T-helper 22 cell (primary cell): Measurements from ENCODE around the gene DDX17.
"Not testable (repeated sequence)": the region's sequence is repeated elsewhere in the genome, so short reads cannot be mapped to it uniquely, and the experiment has no call there.

ENCODE experiments used
- DNase-seq: peaks from one replicate; pipeline ENCODE4 v3.0.0-alpha.2; 2020; ENCODE audit warnings: low read depth

Gene DDX17

DNA sequence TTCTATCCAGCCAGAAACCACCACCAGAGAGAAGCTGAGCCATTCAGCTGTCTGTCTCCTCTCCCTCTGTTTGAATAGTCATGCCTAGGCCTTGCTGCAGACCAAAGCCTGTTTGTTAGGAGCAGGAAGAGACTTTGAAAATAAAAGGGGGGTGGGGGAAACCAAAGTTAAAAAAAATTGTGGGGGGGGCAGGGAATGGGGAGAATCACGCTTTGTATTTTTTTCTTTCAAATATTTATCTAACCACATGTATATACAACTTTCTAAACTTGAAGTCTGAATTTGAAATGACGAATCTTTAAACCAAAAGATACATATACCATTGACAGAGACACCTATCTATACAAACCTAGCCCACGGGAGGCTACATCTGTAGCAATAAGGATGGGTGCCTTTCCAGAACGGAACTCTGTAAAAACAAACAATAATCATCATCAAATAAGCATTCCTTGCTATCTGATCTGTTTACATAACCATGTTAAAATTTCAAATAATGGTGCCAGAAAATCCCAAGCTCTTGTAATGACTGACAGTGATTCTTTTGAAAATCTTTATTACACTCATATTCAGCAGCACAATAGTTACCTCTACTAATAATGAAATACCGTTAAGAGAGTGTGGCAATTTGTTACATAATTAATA, 14.3 kb downstream of the DDX17 start:
- DNase-seq: no peak

DNA sequence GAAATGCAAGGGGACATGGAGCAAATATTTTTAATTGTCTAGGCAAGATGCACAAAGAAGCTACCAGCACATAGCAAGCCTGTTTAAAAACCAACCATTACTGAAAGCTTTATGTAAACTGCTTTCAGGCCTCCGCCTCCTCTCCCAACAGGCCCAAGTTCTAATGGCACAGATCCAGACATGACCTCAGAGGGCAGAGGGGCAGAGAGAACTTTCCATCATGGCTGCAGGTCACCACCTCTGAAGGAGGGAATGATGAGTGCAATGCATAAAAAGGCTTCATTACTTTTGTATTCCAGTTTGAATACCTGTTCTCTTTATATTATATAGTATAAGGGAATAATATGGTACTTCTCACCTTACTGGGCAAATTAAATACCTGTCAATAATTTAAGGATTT, 15.2 kb downstream of the DDX17 start:
- no peak for DNase-seq

DNA sequence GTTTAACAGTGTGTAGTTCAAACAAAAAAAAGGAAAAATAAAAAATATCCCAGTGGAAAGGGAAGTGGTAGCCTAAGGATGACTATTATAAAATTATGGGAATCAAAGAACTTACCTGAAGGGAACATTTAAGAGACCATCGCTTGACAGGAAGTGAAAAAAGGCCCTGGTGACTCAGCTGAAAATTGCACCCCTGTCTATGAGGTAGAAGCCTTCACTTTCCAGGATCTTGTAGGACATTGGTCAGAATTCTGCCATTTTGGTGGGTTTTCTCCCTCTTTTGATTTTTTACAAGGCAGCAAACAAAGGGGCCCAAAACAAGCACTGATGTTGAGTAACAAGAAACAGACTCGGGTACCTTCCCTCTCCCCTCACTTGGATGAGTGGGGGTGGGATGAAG, 15.6 kb downstream of the DDX17 start:
- no peak for DNase-seq

DNA sequence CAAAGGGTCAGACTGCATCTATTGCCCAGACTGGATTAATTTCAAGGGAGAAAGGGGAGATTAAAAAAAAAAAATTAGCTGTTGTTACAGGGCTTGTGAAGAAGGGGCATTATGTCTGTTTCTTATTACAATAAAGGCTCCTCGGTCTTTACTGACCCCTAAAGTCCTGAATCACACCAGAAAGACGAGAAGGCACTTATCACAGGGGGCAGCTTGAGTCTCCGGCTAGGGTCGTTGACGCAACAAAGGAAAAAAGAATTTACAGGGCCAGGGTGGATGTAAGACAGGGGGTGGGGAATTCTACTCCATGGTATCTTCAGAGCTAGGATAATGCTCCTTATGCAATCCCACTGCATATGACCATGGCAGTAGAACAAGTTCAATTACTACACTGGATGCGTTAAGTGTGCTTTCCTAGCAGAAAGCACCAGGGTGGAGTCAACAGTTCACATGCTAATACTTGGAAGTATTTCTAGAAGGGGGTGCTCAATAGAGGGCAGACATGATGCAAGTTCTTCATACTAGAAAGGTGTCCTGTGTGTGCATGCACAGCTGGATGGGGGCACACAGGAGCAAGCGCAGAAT, 16.5 kb downstream of the DDX17 start:
- DNase-seq: no peak

DNA sequence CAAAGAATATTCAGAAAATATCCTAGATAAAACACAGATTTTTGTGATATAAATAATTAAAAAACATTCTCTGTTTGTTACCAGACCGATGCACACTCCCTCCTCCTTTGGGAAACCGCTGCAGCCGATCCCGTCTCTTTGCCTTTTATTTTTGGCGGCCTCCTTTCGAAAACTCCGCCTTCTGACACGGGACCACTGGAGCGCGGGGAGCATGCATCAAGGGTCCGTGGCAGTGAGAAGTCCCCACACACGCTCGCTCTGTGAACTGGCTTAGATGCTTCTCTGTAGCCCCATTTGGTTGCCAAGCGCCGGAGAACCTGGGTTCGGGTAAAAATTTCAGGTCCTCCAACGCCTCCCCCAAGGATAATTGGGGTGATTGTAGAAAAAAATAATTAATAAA, 17.0 kb downstream of the DDX17 start:
- DNase-seq: no peak

DNA sequence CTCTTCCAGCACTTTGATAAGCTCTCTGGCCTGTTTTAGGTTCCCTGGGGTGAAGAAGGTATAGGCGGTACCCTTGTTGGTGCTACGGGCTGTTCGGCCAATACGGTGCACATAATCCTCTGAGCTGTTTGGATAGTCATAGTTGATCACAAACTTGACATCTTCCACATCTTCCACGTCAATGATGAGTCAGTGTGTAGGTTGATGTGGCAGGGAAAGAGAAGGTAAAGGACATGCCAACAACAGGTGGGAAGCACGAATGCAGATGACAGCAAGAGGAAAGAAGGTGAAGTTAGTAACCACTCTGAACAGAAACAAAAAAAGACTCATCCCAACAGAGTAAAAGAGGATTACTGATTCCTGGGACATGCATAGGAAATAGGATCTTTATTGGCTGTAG, 18.2 kb downstream of the DDX17 start:
- no peak for DNase-seq

DNA sequence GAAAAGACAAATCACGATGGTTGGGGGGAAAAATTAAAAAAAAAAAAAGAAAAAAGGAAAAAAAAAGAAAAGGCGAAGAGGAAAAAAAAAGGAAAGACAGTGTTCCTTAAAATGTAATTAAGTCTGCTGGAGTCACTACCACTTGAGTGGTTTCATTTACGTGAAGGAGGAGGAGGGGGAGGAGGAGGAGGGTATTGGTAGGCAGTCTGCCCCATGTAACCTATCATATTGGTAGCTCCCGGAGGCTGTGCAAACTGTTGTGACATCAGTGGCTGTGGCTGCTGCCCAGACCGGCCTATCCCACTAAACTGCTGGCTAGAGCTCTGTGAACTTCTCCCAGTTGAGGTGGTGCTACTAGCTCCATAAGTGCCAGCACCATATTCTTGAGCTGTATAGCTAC, 20.3 kb downstream of the DDX17 start:
- no peak for DNase-seq

DNA sequence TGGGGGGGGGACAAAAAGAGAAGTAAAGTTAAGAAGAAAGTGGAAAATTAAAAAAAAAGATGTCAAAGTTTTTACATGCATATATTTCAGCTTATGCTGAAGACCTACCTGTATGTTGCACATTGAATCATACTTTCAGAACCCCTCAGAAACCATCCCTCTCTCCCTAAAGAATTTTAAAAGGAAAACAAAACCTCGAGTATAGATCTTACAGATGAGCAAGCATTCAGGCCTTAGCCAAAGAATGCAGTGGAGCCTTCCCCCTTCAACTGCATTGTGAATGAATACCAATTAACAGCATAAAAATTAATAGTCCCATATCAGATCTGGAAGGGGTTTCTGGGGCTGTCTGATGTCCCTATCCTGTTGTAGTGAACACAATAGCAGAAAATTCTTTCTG, 21.9 kb downstream of the DDX17 start:
- DNase-seq: no peak

DNA sequence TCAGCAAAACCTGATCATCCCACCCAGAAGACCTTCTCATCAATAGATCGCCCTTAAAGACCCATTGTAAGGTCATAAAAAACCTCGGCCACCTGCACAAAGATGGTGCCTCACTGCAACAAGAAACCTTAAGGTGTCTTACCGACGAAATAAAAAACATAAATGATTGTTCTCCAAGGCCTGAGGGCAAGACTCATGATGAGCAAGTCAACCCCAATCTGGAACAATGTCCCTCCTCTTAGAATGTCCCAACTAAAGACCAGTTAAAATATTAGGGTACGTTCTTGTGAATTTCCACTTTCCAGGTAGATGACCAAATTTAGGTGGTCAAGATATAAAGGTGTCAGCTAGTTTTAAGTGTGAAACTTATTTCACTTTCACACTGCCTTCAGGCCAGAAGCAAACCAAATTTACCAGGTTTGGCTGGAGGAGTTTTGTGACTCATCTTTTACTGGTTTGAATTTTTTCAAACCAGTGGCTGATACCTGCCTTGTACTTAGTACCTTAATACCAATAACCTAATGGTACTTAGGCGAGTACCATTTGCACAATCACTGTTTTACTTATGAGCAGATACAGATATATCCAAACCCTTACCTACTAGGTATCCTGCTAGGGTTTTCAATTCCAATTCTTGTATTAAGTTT, 23.3 kb downstream of the DDX17 start:
- DNase-seq: no peak

DNA sequence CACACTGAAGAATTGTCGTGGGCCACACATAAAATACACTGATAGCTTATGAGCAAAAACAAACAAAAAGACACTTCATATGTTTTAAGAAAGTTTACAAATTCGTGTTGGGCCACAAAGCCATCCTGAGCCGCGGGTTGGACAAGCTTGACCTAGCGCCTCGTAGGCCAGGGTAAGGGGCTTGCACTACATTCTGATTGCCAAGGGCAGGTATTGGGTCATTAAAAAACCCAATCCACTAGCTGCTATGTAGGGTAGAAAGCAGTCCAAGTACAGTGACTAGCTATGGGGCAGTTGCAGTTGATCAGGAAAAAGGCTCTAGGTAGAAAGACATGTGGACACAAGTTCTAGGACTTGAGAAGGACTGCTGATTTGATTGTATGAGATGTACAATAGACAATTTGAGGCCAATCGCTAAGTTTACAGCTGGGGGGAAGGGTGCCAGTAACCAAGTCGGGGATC, 24.2 kb downstream of the DDX17 start:
- DNase-seq: no peak

DNA sequence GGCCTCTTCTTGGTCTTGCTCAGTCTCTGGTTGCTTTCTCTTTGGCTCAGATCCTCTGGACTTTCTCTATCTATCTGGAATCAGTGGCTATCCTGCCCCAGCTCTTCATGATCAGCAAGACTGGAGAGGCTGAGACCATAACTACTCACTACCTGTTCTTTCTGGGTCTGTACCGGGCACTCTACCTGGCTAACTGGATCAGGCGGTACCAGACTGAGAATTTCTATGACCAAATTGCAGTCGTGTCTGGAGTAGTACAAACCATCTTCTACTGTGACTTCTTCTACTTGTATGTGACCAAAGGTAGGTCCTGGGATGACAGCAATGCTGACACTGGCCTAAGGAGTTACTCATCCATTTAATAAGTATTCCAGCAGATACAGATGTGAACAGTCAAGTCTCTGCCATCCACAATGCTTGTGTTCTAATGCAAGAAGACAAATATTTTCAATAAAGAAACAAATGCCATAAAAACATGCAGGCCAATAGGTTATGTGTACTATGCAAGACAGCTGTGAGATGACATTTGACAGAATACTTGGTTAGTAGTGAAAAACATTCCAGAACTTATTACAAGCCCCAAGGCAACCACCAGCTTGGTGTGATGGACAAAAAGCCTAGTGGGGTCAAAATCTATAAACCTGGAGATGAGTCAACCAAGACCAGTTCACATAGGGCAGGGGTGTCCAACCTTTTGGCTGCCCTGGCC, 24.8 kb downstream of the DDX17 start:
- no peak for DNase-seq

DNA sequence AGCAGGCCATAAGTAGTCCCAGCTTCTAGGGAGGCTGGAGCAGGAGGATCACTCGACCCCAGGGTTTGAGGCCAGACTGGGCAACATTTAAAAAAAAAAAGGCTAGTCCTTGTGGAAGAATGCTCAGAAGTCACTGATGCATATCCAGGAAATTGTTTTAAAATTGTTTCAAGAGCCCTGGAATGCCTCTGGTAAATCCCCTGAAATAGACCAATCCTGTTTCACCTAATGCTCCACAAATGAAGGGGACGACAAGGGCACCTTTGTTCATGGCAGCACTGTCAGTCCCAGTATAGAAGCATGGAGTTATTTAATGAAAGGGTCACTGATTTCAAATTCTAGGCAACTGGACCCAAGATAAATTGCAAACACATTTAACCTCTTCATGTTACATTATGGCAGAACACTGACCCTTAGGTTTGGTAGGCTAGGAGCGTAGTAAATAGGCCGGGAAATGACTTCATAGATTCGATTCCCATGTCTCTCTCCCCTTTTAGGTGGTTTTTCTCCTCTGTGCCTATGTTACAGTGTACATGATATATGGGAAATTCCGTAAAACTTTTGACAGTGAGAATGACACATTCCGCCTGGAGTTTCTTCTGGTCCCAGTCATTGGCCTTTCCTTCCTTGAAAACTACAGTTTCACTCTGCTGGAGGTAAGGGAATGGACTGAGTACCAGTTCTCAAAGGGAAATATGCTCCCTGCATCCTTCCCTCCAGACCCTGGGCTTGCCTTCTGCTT, 26.8 kb downstream of the DDX17 start:
- no peak for DNase-seq

DNA sequence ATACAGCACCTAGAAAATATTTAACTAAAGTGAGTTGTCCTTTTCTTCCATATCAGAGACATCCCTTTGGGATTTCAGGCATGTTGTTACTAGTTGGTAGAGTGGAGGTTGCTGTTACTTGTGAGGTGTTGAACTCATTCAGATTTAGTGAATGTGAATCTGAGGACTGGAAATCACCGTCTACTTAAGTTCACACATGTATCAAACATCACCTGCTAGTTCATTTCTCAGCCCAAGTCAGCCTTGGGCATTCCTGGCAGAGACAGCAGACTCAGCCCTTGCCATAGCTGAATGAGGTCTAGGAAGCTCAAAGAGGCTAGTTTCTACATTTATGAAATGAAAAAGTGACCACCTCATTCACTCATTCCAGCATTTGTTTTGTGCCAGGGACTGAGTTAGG, 28.5 kb downstream of the DDX17 start:
- no peak for DNase-seq

DNA sequence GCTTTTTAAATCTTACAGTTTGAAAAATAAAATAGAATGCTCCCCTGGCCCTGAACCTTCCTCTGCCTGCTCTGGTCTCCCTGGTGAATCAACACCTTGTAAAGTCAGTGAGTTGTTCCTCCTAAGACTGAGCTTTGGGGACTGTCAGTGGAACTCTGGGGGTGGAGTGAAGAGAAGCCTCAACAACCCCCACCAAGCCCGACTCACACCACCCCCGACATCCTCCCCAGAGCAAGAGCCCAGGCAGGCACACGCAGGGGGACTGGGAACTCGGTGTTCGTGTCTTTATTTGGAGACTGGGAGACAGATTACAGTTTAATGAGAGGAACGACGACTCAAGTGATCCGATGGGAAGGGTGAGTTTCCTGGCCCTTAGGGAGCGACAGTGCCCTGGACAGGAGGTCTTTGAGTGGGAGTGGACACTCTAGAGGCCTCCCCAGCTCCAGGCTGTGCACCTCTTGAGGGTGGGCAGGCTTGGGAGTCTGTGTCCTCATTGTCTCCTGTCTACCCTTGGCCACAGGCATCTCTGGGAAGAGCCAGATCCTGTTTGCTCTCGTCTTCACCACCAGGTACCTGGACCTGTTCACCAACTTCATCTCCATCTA, 32.0 kb downstream of the DDX17 start:
- DNase-seq: no peak

DNA sequence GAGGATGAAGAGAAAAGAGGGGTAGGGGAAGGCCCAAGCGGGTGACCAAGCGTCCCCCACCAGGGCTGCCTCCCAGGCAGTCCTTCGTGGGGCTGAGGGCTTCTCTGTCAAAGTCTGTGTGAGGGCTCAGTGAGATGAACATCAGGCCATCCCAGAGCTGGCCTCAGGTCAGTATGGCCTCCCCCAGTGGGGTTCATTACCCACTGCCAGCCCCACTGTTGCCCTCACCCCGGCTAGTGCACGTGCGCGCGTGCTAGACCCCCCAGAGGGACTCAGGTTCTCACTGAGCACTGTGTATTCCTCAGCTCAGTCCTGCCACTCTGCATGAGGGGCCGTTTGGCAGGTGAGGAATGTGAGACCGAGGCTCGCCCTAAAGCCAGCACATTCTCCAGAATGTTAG, 34.9 kb downstream of the DDX17 start:
- DNase-seq: no peak

DNA sequence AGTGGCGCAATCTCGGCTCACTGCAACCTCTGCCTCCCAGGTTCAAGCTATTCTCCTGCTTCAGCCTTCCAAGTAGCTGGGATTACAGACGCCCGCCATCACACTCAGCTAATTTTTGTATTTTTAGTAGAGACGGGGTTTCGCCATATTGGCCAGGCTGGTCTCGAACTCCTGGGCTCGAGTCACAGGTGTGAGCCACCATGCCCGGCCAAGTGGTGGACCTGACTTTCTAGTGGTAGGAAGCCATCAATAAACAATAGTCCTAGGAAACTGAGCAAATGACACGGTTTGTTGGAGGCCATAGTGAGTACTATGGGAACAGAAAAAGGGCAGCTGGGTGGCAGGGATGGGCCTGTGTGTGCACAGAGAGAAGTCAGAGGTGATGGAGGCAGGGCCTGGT, 35.9 kb downstream of the DDX17 start:
- DNase-seq: not testable (repeated sequence)

DNA sequence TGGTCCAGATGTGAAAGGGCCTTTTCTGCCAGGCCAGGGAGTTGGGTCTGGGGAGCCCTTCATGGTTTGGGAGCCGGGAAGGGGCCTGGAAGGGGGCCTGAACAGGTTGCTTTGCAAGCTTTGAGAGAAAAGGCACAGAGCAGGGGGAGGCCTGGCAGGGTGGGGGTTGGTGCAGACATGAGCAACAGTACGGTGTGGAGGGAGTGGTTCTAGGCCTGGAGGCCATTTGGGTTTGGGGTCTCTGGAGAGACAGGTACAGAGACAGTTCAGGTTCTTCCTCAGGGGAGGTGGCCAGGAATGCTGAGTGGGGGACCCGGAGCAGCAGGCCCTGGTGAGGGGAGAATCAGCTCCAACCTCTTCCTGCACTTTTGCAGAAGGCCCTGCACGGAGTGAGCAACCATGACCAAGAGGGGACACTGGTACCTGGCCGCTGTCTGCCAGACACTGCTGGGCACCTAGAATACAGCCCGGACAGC, 36.8 kb downstream of the DDX17 start:
- DNase-seq: no peak

DNA sequence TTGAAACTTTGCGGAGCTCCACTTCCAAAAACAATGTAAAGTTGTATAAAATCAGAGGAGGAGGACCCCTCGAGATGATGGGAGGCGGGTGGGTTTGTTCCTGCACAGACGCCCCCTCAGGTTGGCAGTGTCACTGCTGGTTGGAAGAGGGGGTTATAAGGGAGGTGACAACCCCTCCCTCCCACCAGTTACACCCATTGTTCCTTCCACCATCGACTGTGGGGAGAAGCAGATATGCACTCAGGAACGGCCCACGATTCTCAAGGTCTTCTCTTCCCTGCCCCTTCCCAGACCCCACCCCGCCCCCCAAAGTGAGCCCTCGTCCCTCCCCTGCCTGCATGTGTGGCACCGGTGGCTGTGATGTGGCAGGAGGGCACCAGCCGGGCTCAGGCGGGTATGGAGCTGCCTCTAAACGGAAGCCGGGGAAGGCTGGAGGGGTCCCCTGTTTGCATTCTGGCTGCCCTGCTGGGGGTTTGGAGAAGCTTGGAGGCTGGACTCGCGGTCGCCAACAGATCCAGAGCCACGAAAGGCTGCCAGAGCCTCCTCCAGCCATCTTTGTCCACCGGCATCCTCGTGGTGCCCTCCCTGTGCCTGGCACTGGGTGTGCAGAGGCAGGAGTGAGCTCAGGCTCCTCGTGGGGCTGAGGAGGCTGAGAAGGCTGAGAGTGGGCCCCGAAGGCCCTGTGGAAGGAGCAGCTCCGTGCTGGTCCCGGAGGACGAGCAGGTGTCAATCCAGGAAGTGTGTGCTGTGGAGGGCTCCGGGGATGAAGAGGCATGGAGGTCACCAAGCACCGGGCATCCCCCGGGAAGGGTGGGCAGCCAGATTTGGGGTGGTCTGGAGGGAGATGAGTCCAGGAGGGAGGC, 37.4 kb downstream of the DDX17 start:
- no peak for DNase-seq

DNA sequence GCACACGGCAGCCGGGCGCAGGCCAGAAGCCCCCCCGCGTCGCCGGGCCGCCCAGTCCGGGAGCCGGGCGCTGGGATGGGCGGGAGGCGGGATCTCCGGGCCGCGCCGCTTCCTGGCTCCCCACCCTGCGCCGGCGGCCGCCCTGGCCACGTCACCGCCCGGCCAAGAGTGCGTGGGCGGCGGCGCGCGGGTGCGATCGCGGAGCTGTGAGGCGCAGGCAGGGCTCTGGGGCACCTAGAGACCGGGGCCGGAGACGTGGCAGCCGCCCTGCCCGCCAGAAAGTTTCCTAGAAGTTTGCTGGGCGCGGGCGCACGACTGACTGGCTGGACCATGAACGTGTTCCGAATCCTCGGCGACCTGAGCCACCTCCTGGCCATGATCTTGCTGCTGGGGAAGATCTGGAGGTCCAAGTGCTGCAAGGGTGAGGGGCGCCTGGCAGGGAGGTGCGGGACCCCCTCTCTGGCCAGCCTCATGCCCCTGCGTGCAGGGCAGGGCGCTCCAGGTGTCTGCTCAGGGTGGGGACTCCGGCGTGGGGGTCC, 38.1 kb downstream of the DDX17 start, which contains the start of gene KDELR3:
Gene KDELR3 (plus strand): TSS at position 193 of the 539 bp plus-strand sequence. CDS start 138 bp downstream, at position 331.
- no peak for DNase-seq

DNA sequence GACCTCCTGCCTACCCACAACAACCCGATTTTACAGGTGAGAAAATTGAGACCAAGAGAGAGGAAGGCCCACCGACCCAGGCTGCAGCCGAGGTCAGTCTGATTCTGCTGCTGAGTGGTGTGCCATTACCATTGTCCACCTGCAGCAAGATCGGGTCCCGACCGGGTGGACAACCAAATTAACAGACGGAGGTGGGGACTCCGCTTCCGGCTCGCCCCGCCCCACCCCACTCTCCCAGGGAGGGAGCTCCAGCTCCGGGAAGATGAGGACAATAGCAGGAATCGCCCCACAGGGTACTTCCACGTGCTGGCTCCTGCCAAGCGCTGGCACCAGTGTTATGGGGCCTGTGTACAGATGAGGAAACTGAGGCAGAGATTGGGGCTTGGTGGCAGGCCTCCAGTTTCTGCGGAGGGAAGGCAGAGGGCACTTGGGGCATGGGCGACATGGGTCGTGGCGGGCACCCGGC, 38.6 kb downstream of the DDX17 start:
- DNase-seq: no peak
